GM18867 (cell line): Measurements from ENCODE around the gene OR9A4.

Experiments used
- ATAC-seq: cut with Tn5 transposase; IDR thresholded peaks from one replicate; pipeline ENCODE4 v1.9.1; 2021; ENCODE audit warnings: mild to moderate bottlenecking, moderate library complexity; ENCODE audit not compliant: unreplicated experiment

Gene OR9A4

DNA sequence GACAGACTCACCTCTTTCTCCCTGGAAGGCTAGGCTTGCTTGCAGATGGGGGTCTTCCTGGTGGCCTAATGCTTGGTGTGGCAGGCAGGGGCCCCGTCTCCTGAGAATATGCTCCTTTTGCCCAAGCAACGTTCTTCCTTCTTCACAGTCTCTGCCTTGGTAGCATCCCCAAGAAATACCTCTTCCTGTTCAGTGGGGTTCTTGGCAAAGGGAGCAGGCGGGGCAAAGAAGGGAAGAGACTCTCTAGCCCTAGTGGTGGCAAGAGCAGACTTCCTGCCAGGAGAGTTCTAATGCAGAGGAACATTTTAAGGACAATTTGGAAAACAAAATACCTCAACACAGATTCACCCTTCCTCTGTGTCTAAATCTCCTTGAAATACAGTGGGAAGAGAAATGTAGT lies 30.6 kb downstream of the OR9A4 start, which contains the start of gene CLEC5A:
Gene CLEC5A (minus strand): TSS at position 179 of the 400 bp plus-strand sequence. CDS start 682 bp downstream, outside the sequence.
- ATAC-seq = no peak

DNA sequence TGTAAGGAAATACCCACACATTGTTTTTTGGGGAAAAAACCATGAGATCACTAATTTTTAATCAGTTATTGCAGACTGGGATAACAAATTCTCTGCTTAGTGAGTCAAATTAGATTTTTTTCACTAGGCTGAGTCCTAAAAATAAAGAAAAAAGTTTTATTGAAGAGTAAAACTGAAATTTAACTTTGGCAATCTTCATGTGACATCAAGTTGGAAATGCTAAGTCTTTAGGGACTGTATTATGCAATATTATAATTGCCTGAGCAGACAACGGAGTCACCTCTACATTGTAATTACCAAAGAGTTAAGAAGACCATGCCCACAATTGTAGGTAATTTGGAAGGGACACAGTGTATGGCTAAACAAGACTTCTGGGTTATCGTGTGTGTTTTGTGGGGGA lies 32.8 kb downstream of the OR9A4 start:
- no peak for ATAC-seq

DNA sequence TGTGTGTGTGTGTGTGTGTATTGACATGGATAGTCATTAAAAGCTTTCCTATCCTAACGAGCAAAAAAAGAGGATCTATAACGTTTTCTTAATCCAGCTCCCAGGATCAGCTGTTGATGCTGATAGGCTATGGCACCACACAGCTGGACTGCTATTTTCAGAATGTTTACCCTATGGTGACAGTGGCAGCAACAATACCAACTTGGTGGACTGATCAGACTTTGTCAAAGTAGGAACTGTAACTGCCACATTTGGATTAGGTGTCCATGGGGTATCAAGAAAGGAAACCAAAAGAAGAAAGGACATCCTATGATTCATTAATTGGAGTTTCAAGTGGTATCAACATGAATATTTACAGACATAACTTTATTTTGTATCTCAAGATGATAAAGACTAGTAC lies 33.3 kb downstream of the OR9A4 start:
- no peak for ATAC-seq

DNA sequence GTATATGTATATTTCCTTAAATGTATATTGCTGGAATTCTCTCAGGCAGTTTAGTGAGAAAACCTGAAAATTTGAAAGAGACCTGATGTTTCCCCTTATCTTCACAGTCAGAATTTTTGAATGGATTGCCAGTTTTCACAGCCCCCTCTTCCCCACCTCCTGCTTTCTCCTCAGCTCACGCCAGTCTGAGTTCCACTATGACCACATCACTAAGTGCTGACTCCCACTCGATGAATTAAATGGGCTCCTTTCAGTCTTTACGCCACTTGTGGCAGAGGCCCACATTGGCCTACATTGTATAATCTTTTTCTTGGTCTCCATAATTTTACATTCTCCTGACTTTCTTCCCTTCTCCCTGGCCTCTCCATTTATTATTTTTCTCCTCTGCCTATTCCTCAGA lies 33.7 kb downstream of the OR9A4 start:
- no peak for ATAC-seq

DNA sequence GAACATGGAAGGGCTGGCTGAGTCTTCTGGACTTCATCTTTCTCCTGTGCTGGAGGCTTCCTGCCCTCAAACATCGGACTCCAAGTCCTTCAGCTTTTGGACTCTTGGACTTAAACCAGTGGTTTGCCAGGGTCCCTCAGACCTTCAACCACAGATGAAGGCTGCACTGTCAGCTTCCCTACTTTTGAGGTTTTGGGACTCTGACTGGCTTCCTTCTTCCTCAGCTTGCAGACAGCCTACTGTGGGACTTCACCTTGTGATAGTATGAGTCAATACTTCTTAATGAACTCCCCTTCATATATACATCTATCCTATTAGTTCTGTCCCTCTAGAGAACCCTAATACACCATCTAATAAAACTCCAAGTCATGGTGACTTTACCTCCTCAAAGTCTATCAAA lies 34.6 kb downstream of the OR9A4 start:
- ATAC-seq = no peak

DNA sequence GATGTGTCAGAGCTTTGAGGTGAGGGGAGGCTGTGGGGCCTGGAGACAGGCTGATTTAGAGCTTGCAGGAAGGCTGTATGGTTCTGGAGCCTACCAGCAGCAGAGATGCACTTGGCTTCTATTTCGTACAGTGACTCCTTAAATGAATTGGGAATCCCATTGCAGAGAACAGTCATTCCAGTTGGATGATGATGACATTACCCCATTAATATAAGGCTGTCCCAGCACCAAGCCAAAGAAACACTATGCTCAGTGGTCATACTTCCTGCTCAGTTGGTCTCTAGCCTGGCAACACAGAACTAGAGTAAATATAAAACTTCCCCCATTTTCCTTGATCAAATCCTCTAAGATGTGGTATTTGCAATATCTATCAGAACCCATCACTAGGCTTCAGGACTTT lies 36.3 kb downstream of the OR9A4 start:
- no peak for ATAC-seq

DNA sequence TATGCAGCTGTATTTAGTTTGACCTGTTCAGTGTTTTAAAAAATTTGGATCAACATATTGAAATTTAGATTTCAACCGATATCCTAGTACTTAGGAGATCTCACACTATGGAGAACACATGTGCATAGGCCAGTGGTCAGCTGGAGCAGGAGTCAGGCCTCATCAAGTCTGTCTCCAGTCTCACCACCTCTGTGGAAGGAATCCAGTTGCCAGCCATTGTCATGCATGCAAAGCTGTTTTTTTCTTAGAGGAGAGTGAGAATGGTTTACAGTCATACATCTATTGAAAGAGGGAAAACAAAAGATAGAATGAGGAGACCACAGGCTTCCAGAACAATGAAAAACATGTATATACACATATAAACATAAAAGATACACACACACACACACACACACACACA lies 38.1 kb downstream of the OR9A4 start:
- no peak for ATAC-seq

DNA sequence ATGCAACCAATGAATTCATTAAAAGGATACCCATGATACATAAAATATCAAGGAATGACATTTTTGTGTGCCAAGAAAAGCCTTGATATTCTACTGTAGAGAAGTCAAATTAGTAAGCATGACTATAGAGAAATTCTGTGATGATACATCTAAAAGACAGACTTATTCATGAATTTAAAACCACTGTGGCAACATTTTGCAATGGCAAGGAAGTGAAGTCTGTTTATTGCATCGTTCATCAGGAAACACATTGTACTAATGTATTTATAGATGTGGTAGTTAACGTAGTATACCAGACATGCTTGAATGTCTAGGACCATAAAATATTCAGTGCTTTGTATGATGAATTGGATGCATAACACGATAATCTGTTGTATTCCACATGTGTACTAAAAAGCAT lies 39.9 kb downstream of the OR9A4 start:
- no peak for ATAC-seq

DNA sequence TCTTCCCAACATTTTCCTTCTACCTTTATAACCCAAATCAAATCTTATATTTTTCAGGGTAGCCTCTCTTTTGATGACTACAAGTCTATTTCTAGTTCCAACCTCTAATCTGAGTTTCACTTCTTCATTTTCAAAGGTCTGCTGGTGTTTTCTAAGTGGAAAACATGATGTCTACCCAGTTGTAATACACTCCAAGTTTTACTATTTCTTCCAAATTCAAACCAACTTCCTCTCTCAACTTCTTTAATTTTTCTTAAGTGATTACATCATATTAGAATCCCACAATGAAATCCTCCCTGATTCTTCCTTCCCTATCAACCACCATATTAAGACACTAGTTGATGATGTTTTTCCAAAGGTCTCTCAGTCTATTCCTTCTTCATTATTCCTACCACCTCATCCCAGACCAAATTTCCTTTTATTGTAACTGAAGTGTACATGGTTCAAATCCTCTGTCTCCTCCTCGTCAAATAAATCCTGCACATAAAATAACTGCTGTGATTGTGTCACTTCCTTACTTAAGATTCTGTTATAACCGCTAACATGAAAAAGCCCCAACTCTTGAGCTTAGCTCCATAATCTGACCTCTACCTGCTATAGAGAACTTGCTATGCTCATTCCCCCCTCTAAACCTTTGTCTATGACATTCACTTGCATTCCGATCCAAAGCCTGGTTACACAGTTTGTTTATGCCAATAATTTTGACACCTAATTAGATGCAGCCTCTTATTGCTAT lies 44.7 kb downstream of the OR9A4 start:
- ATAC-seq = peak; percentile 92
